ENCODE data around the gene PRR29.

The PRR29 gene

GRCh38 chr17:63998050-63998720, at the start of gene PRR29:
Gene PRR29, plus strand, starts transcription at chr17:63998351. Its CDS starts 14 bp downstream, at chr17:63998365.
- no peak for DNase-seq

DNA sequence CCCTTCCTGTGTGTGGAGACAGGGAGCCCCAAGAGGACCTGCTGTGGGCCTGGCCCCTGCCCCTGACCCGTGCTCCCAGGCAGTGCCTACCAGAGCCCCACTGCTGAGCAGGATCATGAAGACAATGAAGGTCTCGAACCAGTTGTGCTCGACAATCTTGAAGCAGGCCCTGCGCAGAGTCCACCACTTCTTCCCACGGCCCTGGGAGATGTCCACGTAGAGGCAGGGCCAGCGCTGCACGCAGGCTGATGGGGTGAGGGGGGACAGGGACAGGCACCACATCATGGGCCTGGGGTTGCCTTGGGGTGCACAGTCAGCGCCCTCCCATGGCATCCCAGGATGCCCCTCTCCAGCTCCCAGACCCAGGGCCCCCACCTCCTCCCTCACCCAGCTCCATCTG, 49.6 kb upstream of the PRR29 start:
- DNase-seq, result no peak

GRCh38 chr17:63949576-63950250, 48.4 kb upstream of the PRR29 start:
- DNase-seq, result no peak

GRCh38 chr17:63950940-63951907, 46.9 kb upstream of the PRR29 start:
- no peak for DNase-seq

DNA sequence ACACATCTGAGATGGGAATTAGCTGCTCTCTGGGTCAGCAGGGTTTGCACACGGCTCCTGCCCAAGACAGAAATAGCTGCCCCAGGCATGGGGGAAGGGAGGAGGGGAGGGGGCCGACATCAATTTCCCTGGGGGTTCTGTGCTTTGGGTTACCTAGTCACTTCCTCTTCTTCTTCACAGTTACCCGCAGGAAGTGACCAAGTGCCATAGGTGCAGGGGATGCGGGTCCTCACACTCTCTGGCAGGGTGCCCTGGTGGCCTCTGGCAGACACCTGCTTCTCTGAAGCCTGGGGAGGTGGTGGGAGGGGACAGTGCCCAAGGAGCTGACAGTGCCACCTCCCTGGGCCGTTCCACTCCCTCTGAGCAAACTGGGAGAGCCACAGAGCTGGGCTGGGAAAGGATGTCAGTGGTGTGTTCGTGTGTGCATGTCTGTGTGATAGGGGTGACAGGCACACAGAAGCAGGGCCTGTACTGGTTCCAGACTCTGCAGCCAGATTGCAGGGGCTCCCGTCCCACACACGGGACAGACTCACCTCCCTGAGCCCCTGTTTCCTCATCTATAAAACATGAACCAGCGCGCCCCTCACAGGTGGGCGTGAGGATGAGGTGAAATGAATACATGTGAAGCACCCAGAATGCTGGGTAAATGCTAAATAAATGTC, 43.6 kb upstream of the PRR29 start:
- no peak for DNase-seq

DNA sequence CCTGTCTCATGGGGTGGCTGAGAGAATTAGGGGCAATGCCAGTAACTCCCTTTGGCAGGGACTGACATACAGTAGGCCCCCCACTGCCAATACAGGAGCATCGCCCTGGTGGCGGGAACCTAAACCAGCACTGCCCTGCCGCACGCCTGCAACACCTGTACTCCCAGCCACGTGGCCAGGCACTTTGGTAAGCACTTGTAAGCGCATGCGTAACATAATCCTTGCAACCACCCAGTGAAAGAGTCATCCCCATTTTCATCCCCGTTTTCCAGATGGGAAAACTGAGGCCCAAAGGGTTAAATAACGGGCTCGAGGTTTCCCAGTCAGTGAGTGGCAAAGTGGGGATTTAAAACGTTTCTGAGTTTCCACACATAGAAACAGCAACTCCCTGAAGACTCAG, 42.9 kb upstream of the PRR29 start:
- DNase-seq, result no peak

- DNase-seq, result no peak
These were observed 42.4 kb upstream of the PRR29 start for GRCh38 chr17:63955791-63956190.

DNA sequence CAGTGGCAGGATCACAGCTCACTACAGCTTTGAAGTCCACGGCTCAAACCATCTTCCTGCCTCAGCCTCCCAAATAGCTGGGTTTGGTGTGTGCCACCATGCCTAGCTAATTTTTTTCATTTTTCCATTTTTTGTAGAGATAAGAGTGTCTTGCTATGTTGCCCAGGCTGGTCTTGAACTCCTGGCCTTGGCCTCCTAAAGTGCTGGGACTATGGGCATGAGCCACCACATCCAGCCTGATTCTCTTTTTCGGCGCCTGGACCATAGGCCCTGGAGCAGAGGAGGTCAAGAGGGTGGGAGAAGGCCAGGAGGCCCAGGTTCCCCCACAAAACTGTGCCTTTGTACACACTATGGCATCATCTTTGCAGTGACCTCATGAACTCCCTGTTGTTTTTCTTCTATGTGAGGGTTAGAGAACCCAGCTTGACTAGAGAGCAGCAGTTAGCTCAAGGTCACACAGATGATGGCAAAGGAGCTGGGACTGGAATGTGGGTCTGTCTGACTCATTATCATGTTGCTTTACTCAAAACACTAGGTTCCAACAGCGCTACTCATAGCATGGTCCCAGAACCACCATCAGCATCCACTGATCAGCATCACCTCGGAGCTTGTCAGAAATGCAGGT, 41.7 kb upstream of the PRR29 start:
- DNase-seq, result no peak

GRCh38 chr17:63960006-63960405, 38.1 kb upstream of the PRR29 start:
- no peak for DNase-seq

GRCh38 chr17:63960430-63960829, 37.7 kb upstream of the PRR29 start:
- no peak for DNase-seq

DNA sequence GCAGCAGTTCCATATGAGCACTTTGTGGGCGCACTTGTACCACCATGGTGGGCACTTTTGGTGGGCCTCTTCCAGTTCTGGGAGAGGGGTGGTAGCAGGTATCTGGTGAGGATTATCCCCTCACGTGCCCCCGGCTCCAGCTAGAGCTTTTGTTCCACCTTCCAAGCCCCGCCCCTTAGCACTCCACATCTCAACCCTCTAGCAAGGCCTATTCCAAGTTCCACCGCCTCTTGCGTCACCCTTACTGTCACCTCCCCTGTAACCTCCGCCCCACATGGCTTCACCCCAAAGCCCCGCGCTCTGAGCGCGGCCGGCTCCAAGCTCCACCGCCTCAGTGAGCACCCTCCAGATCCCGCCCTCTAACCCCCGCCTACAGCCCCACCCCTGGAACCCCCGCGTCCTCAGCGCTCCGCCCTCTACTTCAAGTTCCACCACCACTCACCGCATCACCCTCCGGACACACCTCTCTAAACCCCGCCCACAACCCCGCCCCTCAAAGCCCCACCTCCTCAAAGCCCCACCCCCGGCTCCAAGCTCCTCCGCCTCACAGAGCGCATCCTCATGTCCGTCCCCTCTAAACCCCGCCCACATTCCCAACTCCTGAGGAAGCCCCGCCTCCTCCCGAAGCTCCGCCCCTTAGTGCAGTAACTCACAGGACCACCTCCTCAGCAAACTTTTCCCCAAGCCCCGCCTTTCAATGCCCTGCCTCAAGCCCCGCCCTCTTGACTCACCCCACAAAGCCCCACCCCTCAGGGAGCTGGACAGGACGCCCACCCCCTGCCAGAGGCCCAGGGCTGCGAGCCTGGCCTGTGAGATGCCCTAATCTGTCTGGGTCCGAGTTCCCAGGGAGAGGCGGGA, 36.6 kb upstream of the PRR29 start:
- peak; percentile 66 for DNase-seq

- no peak for DNase-seq
These were observed 35.8 kb upstream of the PRR29 start for GRCh38 chr17:63962298-63962744.

GRCh38 chr17:63963123-63963522, 35.0 kb upstream of the PRR29 start:
- no peak for DNase-seq

- no peak for DNase-seq
These were observed 31.4 kb upstream of the PRR29 start for GRCh38 chr17:63966646-63967264.

DNA sequence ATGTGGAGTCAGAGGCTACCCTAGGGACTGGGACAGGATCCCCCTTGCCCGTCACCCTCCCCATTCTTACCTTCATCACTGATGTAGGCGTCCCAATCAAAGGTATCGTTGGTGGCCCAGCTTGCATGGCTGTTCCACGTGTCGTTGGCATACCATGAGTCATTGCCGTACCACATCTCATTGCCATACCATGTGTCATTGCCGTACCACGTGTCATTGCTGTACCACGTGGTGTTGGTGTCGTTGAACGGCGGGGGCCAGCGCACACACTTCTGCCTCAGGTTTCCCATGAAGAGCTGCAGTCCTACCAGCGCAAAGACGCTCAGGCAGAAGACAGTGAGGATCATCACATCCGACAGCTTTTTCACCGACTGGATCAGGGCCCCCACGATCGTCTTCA, 30.2 kb upstream of the PRR29 start:
- DNase-seq, result no peak

DNA sequence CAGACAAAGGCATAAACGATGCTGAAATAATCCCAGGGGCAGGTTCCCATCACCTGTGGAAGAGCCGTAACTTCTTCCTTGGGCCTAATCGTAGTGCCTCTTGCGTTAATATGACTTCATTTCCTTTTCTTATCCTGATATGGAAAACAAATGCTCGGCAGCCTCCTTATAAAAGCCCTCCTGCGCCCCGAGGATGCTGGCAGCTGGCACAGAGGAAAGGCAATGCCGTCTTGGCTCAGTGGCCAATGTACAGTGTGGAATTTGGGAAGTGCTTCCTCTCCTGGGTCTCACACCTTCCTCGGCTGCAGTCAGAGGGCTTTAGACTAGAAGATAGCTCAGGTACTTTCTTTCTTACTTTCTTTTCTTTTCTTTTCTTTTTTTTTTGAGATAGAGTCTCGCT, 28.9 kb upstream of the PRR29 start:
- DNase-seq, result no peak

GRCh38 chr17:63972796-63973195, 25.4 kb upstream of the PRR29 start, which contains the start of gene SCN4A:
Gene SCN4A, minus strand, starts transcription at chr17:63972918. Its CDS starts 77 bp downstream, at chr17:63972841.
- DNase-seq, result no peak

DNA sequence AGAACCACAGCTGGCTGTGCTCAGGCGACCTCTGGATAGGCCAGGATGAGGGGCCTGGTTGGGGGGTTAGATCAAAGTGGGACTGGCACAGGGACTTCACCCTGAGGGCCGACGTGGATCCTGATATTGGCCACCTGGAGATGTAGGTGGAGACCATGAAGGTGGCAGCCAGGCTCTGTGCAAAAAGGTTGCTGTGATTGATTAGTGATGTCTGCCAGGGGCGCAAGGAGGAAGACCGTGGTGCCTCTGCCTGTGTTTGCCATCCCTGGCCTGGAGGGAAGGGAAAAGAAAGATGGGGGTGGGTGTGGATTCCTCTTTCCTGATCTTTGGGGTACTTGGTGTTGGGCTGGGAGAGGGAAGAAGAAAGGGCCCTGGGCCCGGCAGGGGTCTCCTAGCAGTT, 24.9 kb upstream of the PRR29 start:
- no peak for DNase-seq

DNA sequence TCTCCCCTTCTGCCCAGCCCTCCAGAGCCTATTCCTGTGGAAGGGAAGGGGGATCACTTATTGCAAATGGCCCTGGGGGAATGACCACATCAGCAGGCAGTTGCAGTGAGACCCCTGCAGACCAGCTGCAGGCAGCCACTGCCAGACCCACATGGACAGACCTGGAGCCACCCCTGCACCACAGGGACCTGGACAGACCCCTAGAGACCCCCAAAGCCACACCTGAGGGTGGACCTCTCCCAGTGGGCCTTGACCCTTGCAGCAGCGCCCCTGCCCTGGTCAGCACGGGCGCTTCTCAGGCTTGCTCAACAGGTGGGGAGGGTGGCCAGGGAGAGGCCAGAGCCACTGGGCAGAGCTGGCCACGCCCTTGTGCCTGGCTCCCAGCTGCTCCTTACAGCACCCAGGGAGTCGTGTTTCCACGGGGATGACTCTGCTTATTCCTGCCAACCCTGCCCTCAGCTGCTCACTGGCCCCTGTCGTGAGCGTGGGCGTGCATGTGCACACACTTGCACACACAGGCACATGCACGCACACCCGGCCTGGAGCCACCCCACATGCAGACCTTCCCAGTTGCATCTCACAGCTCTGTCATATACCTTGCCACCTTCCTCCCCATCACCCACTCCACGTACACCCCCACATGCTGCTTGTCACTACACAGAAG, 24.1 kb upstream of the PRR29 start:
- no peak for DNase-seq

DNA sequence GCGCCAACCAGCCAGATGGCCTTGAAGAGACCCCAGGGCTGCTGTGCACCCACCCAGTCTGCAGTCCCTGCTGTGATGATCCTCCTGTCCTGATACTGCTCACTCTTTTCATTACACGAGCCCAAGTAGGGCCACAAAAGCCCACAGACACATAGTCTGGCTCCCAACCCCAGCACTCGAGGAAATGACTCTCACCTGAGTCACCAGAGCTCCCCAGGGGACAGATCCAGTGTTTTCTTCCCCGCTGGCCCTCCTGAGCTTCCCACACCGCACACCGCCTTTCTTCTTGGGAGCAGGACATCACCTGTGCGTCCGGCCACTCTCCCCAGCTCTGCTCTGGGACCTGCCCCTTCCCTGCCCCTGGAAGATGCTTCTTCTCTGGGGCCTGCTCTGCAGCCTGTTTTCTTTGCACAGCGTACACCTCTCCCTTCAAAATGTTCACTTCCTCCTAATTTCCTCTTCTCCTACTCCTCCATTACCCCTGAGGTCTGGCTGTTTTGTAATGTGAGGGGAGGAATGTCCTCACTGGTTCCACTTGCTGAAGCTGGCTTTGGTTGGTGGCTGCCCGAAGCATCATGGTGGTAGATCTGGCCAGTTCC, 23.5 kb upstream of the PRR29 start:
- DNase-seq, result no peak
